PC-3 (cell line): Measurements from ENCODE around the gene TBC1D8. TPM values are rescaled to one million over a fixed set of nuclear protein-coding genes. Genes with fewer than 3 reads are reported as not detected.

Experiments used
- ATAC-seq: fragments of 200-7000 bp; cut with Tn5 transposase; 2 replicates; pipeline ENCODE4 v1.9.1; 2020; ENCODE audit warnings: mild to moderate bottlenecking, moderate library complexity
- BruUV-seq: library from RNA; stranded (reverse); fragments of 400-500 nt; replicated peaks from 2 replicates; lab custom pipeline; 2021; lab: Mats Ljungman, UMichigan
- CTCF ChIA-PET: fragments of 300-600 bp; sonication (Branson Sonifier 250); formaldehyde crosslinking; loops from one replicate; lab custom pipeline; 2022; ENCODE audit warnings: antibody characterized with exemption; lab: Charles Lee
- POLR2A ChIA-PET: fragments of 300-600 bp; sonication (Branson Sonifier 250); formaldehyde crosslinking; loops from one replicate; lab custom pipeline; 2022; ENCODE audit warnings: antibody characterized with exemption; ENCODE audit not compliant: unreplicated experiment; lab: Charles Lee
- DNase-seq: peaks from one replicate; pipeline ENCODE4 v3.0.0-alpha.2; 2015
- H2AFZ ChIP-seq: fragments of 300-600 bp; sonication (generic); 2 replicates; pipeline ENCODE4 v1.6.0; 2016; ENCODE audit warnings: antibody characterized with exemption, low read length
- H3F3A ChIP-seq: fragments of 300-600 bp; sonication (generic); one replicate; pipeline ENCODE4 v1.6.0; 2017; ENCODE audit warnings: antibody characterized with exemption, low read length, control low read depth, mild to moderate bottlenecking; ENCODE audit not compliant: unreplicated experiment
- H3K27ac ChIP-seq: fragments of 300-600 bp; sonication (generic); 2 replicates; pipeline ENCODE4 v1.5.1; 2016; ENCODE audit warnings: mild to moderate bottlenecking, low read length
- H3K27me3 ChIP-seq: fragments of 300-600 bp; sonication (generic); 2 replicates; pipeline ENCODE4 v1.6.1; 2016; ENCODE audit warnings: low read length, mixed read lengths
- H3K36me3 ChIP-seq: fragments of 300-600 bp; sonication (generic); 2 replicates; pipeline ENCODE4 v1.6.1; 2016; ENCODE audit warnings: low read depth, mixed run types, low read length, mixed read lengths
- H3K4me1 ChIP-seq: fragments of 300-600 bp; sonication (generic); 2 replicates; pipeline ENCODE4 v1.5.1; 2016; ENCODE audit warnings: low read length; ENCODE audit not compliant: insufficient read depth
- H3K4me2 ChIP-seq: fragments of 300-600 bp; sonication (generic); 2 replicates; pipeline ENCODE4 v1.6.0; 2016; ENCODE audit warnings: low read length
- H3K4me3 ChIP-seq: fragments of 300-600 bp; sonication (generic); 2 replicates; pipeline ENCODE4 v1.5.1; 2016; ENCODE audit warnings: mild to moderate bottlenecking, low read length, mixed read lengths
- H3K79me2 ChIP-seq: fragments of 300-600 bp; sonication (generic); 2 replicates; pipeline ENCODE4 v1.6.1; 2017; ENCODE audit warnings: low read length, mixed read lengths
- H3K9ac ChIP-seq: fragments of 300-600 bp; sonication (generic); 2 replicates; pipeline ENCODE4 v1.6.0; 2016; ENCODE audit warnings: mild to moderate bottlenecking, low read length
- H3K9me2 ChIP-seq: fragments of 300-600 bp; sonication (generic); replicated peaks from 2 replicates; pipeline ENCODE4 v1.6.1; 2016; ENCODE audit warnings: mixed run types, low read length, mixed read lengths
- H3K9me3 ChIP-seq: fragments of 300-600 bp; sonication (generic); 2 replicates; pipeline ENCODE4 v1.6.1; 2016; ENCODE audit warnings: low read length, mixed read lengths
- H4K20me1 ChIP-seq: fragments of 300-600 bp; sonication (generic); 2 replicates; pipeline ENCODE4 v1.6.1; 2016; ENCODE audit warnings: low read length, mixed read lengths
- CTCF ChIP-seq: fragments of 300-600 bp; sonication (generic); conservative IDR thresholded peaks from 2 replicates; pipeline ENCODE4 v1.5.1; 2017; ENCODE audit warnings: antibody characterized with exemption, low read depth, mild to moderate bottlenecking, low read length
- EZH2 ChIP-seq: fragments of 300-600 bp; sonication (generic); IDR thresholded peaks from one replicate; pipeline ENCODE4 v1.6.1; 2017; ENCODE audit warnings: antibody characterized with exemption, mild to moderate bottlenecking, low read length; ENCODE audit not compliant: unreplicated experiment
- EZH2phosphoT487 ChIP-seq: fragments of 300-600 bp; sonication (generic); IDR thresholded peaks from 2 replicates; pipeline ENCODE4 v1.6.1; 2018; ENCODE audit warnings: mild to moderate bottlenecking, antibody characterized with exemption, low read length, borderline replicate concordance
- intact Hi-C: fragments of 100-400 bp; cut with micrococcal nuclease; formaldehyde crosslinking; loops from 2 replicates; pipeline ENCODE4 v1.9.0; 2023
- total RNA-seq: library from RNA; depleted of rRNA; stranded (reverse); fragments of >200 nt; gene quantifications from 2 replicates; pipeline ENCODE4 v1.2.3, GENCODE V29; 2014

The TBC1D8 gene
- total RNA-seq, 1 experiment from 2014 or later = 39.7 TPM

GRCh38 chr2:100967716-100968115, 183.5 kb downstream of the TBC1D8 start:
- no peaks in the 10 kb centered on the region for H3F3A ChIP-seq
- no peaks in the 10 kb centered on the region for H3K79me2 ChIP-seq
- ATAC-seq = no peak
- H3K9me3 ChIP-seq = no peaks in the 10 kb centered on the region
- ChIA-PET POLR2A (no interaction called here), CTCF (no interaction called here)
- no peaks in the 10 kb centered on the region for H4K20me1 ChIP-seq
- DNase-seq = no peak
- no peaks in the 10 kb centered on the region for H3K27me3 ChIP-seq
- no peak overlapping the region for H3K4me2 ChIP-seq
- no peak overlapping the region for H3K9ac ChIP-seq
- no peak overlapping the region for H3K4me3 ChIP-seq
- peaks cover 47% of the 10 kb centered on the region for H3K36me3 ChIP-seq
- no peaks in the 10 kb centered on the region for H3K4me1 ChIP-seq
- no peak overlapping the region for H2AFZ ChIP-seq
- no peaks in the 10 kb centered on the region for H3K9me2 ChIP-seq
- TF ChIP-seq CTCF (no peak), EZH2phosphoT487 (no peak), EZH2 (no peak)
- intact Hi-C loops = no loop called here
- no TSS peak for BruUV-seq
- H3K27ac ChIP-seq = no peak overlapping the region

- Histone ChIP-seq H3K9me3 (no peaks in the 10 kb centered on the region), H3K27ac (no peak overlapping the region), H3K4me3 (no peak overlapping the region), H4K20me1 (no peaks in the 10 kb centered on the region), H3K36me3 (peaks cover 35% of the 10 kb centered on the region; the same call in 1 of the 2 replicates), H3F3A (no peaks in the 10 kb centered on the region), H3K4me1 (no peaks in the 10 kb centered on the region), H3K4me2 (no peak overlapping the region), H3K9me2 (no peaks in the 10 kb centered on the region), H2AFZ (no peak overlapping the region), H3K9ac (no peak overlapping the region), H3K79me2 (no peaks in the 10 kb centered on the region), H3K27me3 (no peaks in the 10 kb centered on the region)
- intact Hi-C loops = no loop called here
- POLR2A ChIA-PET = no interaction called here
- BruUV-seq = no TSS peak
- TF ChIP-seq EZH2 = no peak
- TF ChIP-seq CTCF = no peak
- no peak for TF ChIP-seq EZH2phosphoT487
- DNase-seq (no peak), ATAC-seq (no peak)
- CTCF ChIA-PET = no interaction called here
Observed at GRCh38 chr2:100965596-100965995, 185.6 kb downstream of the TBC1D8 start.

GRCh38 chr2:100964681-100965169, 186.5 kb downstream of the TBC1D8 start:
- intact Hi-C loops = no loop called here
- H3K9me2 ChIP-seq = no peaks in the 10 kb centered on the region
- ATAC-seq (no peak), DNase-seq (no peak)
- no TSS peak for BruUV-seq
- no peak overlapping the region for H2AFZ ChIP-seq
- no peak overlapping the region for H3K27ac ChIP-seq
- H3K36me3 ChIP-seq = peaks cover 31% of the 10 kb centered on the region; the same call in 1 of the 2 replicates
- H3F3A ChIP-seq = no peaks in the 10 kb centered on the region
- H3K4me3 ChIP-seq = no peak overlapping the region
- POLR2A ChIA-PET = no interaction called here
- H3K9me3 ChIP-seq = no peaks in the 10 kb centered on the region
- H3K27me3 ChIP-seq = no peaks in the 10 kb centered on the region
- H3K4me2 ChIP-seq = no peak overlapping the region
- H4K20me1 ChIP-seq = no peaks in the 10 kb centered on the region
- CTCF ChIA-PET = no interaction called here
- H3K79me2 ChIP-seq = no peaks in the 10 kb centered on the region
- peaks cover 2% of the 10 kb centered on the region; the same call in 1 of the 2 replicates for H3K4me1 ChIP-seq
- H3K9ac ChIP-seq = no peak overlapping the region
- TF ChIP-seq EZH2 = no peak
- TF ChIP-seq EZH2phosphoT487 = no peak
- TF ChIP-seq CTCF = no peak
